Endothelial cell of umbilical vein (primary cell): ENCODE data around the gene VIPR2. TPM values are rescaled to one million over a fixed set of nuclear protein-coding genes. Genes with fewer than 3 reads are reported as not detected.

Experiments used
- BruUV-seq: library from RNA; stranded (reverse); fragments of 400-500 nt; replicated peaks from 2 replicates; lab custom pipeline; 2021; lab: Mats Ljungman, UMichigan
- CTCF ChIA-PET: fragments of 300-600, 350-600 bp; sonication (Branson Sonifier 250); formaldehyde crosslinking; loops from one replicate; lab custom pipeline; 2021; ENCODE audit warnings: antibody characterized with exemption, inconsistent platforms; lab: Charles Lee
- POLR2A ChIA-PET: fragments of 300-600, 350-600 bp; sonication (Branson Sonifier 250); formaldehyde crosslinking; loops from one replicate; lab custom pipeline; 2021; ENCODE audit warnings: antibody characterized with exemption, inconsistent platforms; lab: Charles Lee
- DNase-seq: peaks from one replicate; pipeline ENCODE4 v3.0.0-alpha.2; 2011; ENCODE audit warnings: low read depth, low spot score
- FAIRE-seq: peaks from 2 replicates; lab custom pipeline; 2011; peaks lifted over from hg19 to GRCh38; lab: Jason Lieb, UNC
- H2AFZ ChIP-seq: 2 replicates; pipeline ENCODE4 v1.6.0; 2012; ENCODE audit warnings: low read depth, low read length, control low read depth, inconsistent platforms
- H3K27ac ChIP-seq: 2 replicates; pipeline ENCODE4 v1.5.1; 2011; ENCODE audit warnings: low read depth, mild to moderate bottlenecking, control low read depth, low read length, moderate library complexity; ENCODE audit not compliant: insufficient read depth
- H3K27me3 ChIP-seq, 2 experiments: 2 replicates each; pipeline versions ENCODE4 v1.6.0 to v1.6.1; 2011; ENCODE audit warnings: low read length in 2 of 2, mixed read lengths in 1 of 2; ENCODE audit not compliant: control insufficient read depth in 2 of 2, insufficient read depth in 2 of 2
- H3K36me3 ChIP-seq, 2 experiments: 2 replicates in 1 of 2; 3 replicates in 1 of 2; pipeline ENCODE4 v1.5.1; 2011; ENCODE audit warnings: low read length in 2 of 2, mild to moderate bottlenecking in 1 of 2, moderate library complexity in 1 of 2; ENCODE audit not compliant: control insufficient read depth in 2 of 2, insufficient read depth in 2 of 2; ENCODE audit errors: extremely low read depth in 1 of 2
- H3K4me1 ChIP-seq: 3 replicates; pipeline ENCODE4 v1.5.1; 2011; ENCODE audit warnings: mild to moderate bottlenecking, low read length; ENCODE audit not compliant: control insufficient read depth, insufficient read depth; ENCODE audit errors: extremely low read depth
- H3K4me2 ChIP-seq: 2 replicates; pipeline ENCODE4 v1.6.1; 2011; ENCODE audit warnings: low read length, control low read depth, mixed read lengths; ENCODE audit not compliant: insufficient read depth
- H3K4me3 ChIP-seq, 3 experiments: fragments of 200-600 bp in 1 of 3; sonication (generic), shearing (Covaris generic) in 1 of 3; replicated peaks in 1 of 3; 2 replicates each; pipeline ENCODE4 v1.5.1; 2011 to 2016; ENCODE audit warnings: control low read depth in 3 of 3, low read length in 3 of 3, mild to moderate bottlenecking in 2 of 3, inconsistent platforms in 1 of 3, low read depth in 1 of 3, moderate library complexity in 1 of 3; ENCODE audit not compliant: insufficient read depth in 1 of 3
- H3K79me2 ChIP-seq: 2 replicates; pipeline ENCODE4 v1.6.0; 2012; ENCODE audit warnings: low read length, inconsistent platforms; ENCODE audit not compliant: control insufficient read depth, insufficient read depth
- H3K9ac ChIP-seq: replicated peaks from 2 replicates; pipeline ENCODE3; 2011; ENCODE audit warnings: low read length, control low read depth; ENCODE audit not compliant: insufficient read depth; ENCODE audit errors: extremely low read depth
- H3K9me1 ChIP-seq: replicated peaks from 3 replicates; pipeline ENCODE4 v1.6.0; 2011; ENCODE audit warnings: mild to moderate bottlenecking, low read length; ENCODE audit not compliant: control insufficient read depth, insufficient read depth; ENCODE audit errors: extremely low read depth
- H3K9me3 ChIP-seq: replicated peaks from 2 replicates; pipeline ENCODE4 v1.5.1; 2012; ENCODE audit warnings: low read length, inconsistent platforms; ENCODE audit not compliant: control insufficient read depth, insufficient read depth
- H4K20me1 ChIP-seq: replicated peaks from 2 replicates; pipeline ENCODE3; 2011; ENCODE audit warnings: mild to moderate bottlenecking, low read length; ENCODE audit not compliant: control insufficient read depth, insufficient read depth; ENCODE audit errors: extremely low read depth
- EZH2 ChIP-seq: IDR thresholded peaks from 2 replicates; pipeline ENCODE4 v1.6.1; 2012; ENCODE audit warnings: borderline replicate concordance, low read depth, mild to moderate bottlenecking, moderate library complexity, low read length, inconsistent platforms; ENCODE audit not compliant: severe bottlenecking
- FOS ChIP-seq: IDR thresholded peaks from 2 replicates; pipeline ENCODE4 v1.6.1; 2011; ENCODE audit warnings: mild to moderate bottlenecking, low read length, moderate library complexity, borderline replicate concordance; ENCODE audit not compliant: insufficient read depth
- GATA2 ChIP-seq: IDR thresholded peaks from 2 replicates; pipeline ENCODE4 v1.7.0; 2011; ENCODE audit warnings: low read depth, mild to moderate bottlenecking, moderate library complexity, mixed read lengths, low read length; ENCODE audit not compliant: insufficient read length, insufficient read depth
- JUN ChIP-seq: IDR thresholded peaks from 2 replicates; pipeline ENCODE4 v1.6.1; 2011; ENCODE audit warnings: borderline replicate concordance, low read depth; ENCODE audit not compliant: insufficient read length, insufficient read depth
- MYC ChIP-seq: IDR thresholded peaks from one replicate; pipeline ENCODE4 v1.6.1; 2011; ENCODE audit warnings: mild to moderate bottlenecking, low read depth, low read length
- POLR2A ChIP-seq: IDR thresholded peaks from 2 replicates; pipeline ENCODE4 v1.6.1; 2012; ENCODE audit warnings: low read depth, mild to moderate bottlenecking, control low read depth, low read length
- POLR2AphosphoS5 ChIP-seq: IDR thresholded peaks from 2 replicates; pipeline ENCODE4 v1.6.1; 2012; ENCODE audit warnings: low read depth, mild to moderate bottlenecking, control low read depth, low read length, moderate library complexity; ENCODE audit not compliant: insufficient read depth
- dilution Hi-C: fragments of 300-500 bp; cut with MboI; formaldehyde crosslinking; loops from one replicate; pipeline ENCODE4 v1.15.0; 2019; ENCODE audit warnings: low sequenced_read_pairs; ENCODE audit not compliant: extremely low pct_ligation_motif_present
- intact Hi-C: fragments of 100-400 bp; cut with micrococcal nuclease; formaldehyde crosslinking; loops from one replicate; pipeline ENCODE4 v1.10.0; 2022
- polyA plus RNA-seq, 4 experiments: library from polyadenylated mRNA; depleted of rRNA in 3 of 4; stranded (reverse) in 3 of 4; unstranded in 1 of 4; fragments of >200 nt; gene quantifications; 2 replicates each; pipeline versions ENCODE4 v1.2.1 to v1.2.3, GENCODE V29; 2011 to 2012; ENCODE audit warnings: missing spikeins in 1 of 4
- total RNA-seq: library from RNA; stranded (reverse); gene quantifications from 2 replicates; pipeline ENCODE4 v1.2.3, GENCODE V29; 2021
- TF ChIP-seq, protein P1 (sequence below): IDR thresholded peaks from 2 replicates; pipeline ENCODE4 v1.6.1; 2011; ENCODE audit not compliant: insufficient read depth, insufficient read length
- TF ChIP-seq, protein P2 (sequence below), 2 donors: IDR thresholded peaks; 1 replicate in 1 of 2; 2 replicates in 1 of 2; pipeline ENCODE4 v1.5.1; 2011; ENCODE audit warnings: low read length in 2 of 2, mild to moderate bottlenecking in 2 of 2, moderate library complexity in 2 of 2, control low read depth in 1 of 2, inconsistent platforms in 1 of 2, low read depth in 1 of 2; ENCODE audit not compliant: insufficient read depth in 1 of 2; ENCODE audit errors: extremely low read depth in 1 of 2

The VIPR2 gene
- total and polyA plus RNA-seq, 2 donors (not counting 3 experiments of a cell fraction or from before 2014, with no cell fraction given): not detected

DNA sequence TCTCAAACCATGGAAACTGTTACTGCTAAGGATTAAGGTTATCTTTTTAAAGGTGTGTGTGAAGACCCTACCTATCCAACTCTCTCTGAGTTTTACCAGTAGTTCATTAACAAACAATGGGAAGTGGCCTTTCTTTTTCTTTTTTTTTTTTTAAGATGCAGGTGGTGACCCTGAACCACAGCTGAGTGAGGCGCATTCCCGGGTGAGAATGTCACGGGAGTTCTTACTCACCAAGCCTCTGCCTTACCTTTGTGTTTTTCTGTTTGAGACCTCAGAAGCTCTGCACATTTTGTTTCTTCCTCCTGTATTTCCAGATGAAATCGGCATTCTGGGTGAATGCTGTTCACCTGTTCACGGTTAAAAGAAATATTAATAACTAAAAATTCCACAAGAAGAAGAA is 2.5 kb downstream of the VIPR2 start:
- dilution Hi-C loops (no loop called here), intact Hi-C loops (no loop called here)
- peaks cover 2% of the 10 kb centered on the region for H3K4me1 ChIP-seq
- no peaks in the 10 kb centered on the region for H3K9me3 ChIP-seq
- H3K4me2 ChIP-seq: no peak overlapping the region
- H3K4me3 ChIP-seq: no peak overlapping the region
- H3K36me3 ChIP-seq: no peaks in the 10 kb centered on the region
- ChIA-PET POLR2A (no interaction called here), CTCF (interaction anchor here (0.7 kb wide), 1 partner anchor 19 kb away, joined by 3 read pairs; no protein-coding TSS in a partner anchor)
- no peak overlapping the region for H2AFZ ChIP-seq
- TF ChIP-seq, protein P1, sequence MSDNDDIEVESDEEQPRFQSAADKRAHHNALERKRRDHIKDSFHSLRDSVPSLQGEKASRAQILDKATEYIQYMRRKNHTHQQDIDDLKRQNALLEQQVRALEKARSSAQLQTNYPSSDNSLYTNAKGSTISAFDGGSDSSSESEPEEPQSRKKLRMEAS: no peak
- TF ChIP-seq POLR2AphosphoS5: no peak
- TF ChIP-seq EZH2: no peak
- TF ChIP-seq, protein P2, sequence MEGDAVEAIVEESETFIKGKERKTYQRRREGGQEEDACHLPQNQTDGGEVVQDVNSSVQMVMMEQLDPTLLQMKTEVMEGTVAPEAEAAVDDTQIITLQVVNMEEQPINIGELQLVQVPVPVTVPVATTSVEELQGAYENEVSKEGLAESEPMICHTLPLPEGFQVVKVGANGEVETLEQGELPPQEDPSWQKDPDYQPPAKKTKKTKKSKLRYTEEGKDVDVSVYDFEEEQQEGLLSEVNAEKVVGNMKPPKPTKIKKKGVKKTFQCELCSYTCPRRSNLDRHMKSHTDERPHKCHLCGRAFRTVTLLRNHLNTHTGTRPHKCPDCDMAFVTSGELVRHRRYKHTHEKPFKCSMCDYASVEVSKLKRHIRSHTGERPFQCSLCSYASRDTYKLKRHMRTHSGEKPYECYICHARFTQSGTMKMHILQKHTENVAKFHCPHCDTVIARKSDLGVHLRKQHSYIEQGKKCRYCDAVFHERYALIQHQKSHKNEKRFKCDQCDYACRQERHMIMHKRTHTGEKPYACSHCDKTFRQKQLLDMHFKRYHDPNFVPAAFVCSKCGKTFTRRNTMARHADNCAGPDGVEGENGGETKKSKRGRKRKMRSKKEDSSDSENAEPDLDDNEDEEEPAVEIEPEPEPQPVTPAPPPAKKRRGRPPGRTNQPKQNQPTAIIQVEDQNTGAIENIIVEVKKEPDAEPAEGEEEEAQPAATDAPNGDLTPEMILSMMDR (IDR thresholded peaks at IDR 0.05; ENCODE audit: extremely low read depth in 1 of 2, insufficient read depth in 1 of 2, low read depth in 1 of 2, low read length in 2 of 2): no peak
- no peak for TF ChIP-seq POLR2A
- TF ChIP-seq JUN: no peak
- TF ChIP-seq GATA2: no peak
- TF ChIP-seq MYC: no peak
- TF ChIP-seq FOS: no peak
- no peaks in the 10 kb centered on the region for H4K20me1 ChIP-seq
- H3K79me2 ChIP-seq: no peaks in the 10 kb centered on the region
- H3K9me1 ChIP-seq: no peaks in the 10 kb centered on the region
- peaks cover 10 to 32% of the 10 kb centered on the region in 2 experiments for H3K27me3 ChIP-seq
- H3K9ac ChIP-seq: no peak overlapping the region
- H3K27ac ChIP-seq: no peak overlapping the region
- DNase-seq (no peak), FAIRE-seq (no peak)
- no TSS peak for BruUV-seq
